COLO668 (cell line): ENCODE measurements around the gene FNDC1.
A peak's percentile ranks its signal among the peaks of the same experiment; 100 is the strongest.

ENCODE experiments used
- DNase-seq: peaks from one replicate; lab custom pipeline; 2025; ENCODE audit not compliant: unreplicated experiment; lab: John Stamatoyannopoulos, UW

Gene FNDC1

GRCh38 chr6:159157431-159157830, 11.8 kb upstream of the FNDC1 start:
- DNase-seq, result no peak

- no peak for DNase-seq
Measured at GRCh38 chr6:159161839-159162238, 7.4 kb upstream of the FNDC1 start.

GRCh38 chr6:159163901-159164370, 5.3 kb upstream of the FNDC1 start:
- no peak for DNase-seq

DNA sequence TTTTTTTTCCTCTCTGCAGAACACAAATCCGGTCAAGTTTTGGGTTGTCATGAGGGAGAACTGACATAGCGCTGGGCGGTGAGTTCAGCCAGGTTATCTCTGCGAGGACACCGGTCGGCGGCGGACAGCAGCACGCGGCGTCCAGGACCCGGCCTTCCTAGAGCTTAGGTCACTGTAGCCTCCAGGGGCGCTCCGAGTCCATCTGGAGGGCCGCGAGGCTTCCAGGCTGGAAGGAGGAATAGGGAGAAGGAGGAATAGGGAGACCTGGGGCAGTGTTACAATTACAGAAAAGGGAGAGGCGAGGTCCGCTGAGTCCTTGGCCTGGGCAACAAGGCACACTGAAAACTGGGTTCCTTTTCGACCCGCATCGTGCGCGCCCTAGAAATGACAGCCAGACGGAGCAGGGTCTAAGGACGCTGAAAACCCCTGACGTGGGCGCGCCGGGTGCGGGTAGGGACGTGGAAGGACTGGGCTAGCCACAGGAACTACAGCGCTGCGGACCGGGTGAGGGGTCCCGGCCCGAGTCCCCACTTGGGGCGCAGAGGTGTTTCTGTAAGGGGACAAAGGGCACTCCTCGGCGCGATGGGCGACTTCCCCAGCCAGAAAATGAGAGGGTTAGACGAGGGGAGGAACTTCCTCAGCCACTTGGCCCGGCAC, 536 bp upstream of the FNDC1 start:
- peak; percentile 9 for DNase-seq

GRCh38 chr6:159169557-159170332, 545 bp downstream of the FNDC1 start:
- peak; percentile 11 for DNase-seq

- DNase-seq, result no peak
Measured at GRCh38 chr6:159170333-159170672, 1.1 kb downstream of the FNDC1 start.

- no peak for DNase-seq
Measured at GRCh38 chr6:159170999-159171712, 2.0 kb downstream of the FNDC1 start.

DNA sequence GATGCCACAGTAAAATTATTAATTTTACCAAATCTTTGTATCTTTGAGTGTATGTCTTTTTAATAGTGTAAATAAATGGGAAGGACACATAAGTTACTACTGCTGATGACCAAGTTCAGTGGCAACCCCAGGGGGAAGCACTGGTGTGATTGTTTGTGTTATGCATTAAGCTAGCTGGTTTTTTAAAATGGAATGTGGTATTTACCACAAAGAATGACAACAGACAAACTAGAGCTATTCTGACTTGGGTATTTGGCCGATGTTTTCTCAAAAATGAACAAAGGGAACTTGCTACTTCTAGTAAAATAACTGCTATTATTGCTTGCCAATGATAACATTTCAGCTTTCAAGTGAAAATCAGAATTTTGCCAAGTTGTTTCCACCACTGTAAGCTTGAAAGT, 2.9 kb downstream of the FNDC1 start:
- DNase-seq, result no peak

- peak; percentile 46 for DNase-seq
Measured at GRCh38 chr6:159174263-159174969, 5.2 kb downstream of the FNDC1 start.

DNA sequence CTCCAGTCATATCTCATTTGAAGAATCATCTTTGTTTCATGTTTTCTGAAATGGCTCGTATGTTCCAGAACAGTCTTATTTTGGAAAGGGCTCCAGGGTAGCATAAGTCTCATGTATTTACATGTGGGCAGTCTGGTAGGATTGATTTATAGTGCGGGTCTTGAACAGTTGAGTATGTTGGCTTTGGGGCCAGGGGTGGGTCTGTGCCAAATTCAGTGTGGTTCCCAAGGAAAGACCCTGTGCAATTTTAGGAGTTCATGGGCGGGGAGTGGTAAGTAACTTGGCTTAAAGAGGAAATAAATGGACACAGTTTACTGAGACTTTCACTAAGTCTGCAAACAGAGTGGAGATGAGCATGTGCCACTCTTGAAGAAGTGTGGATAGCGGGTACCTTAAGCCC, 7.7 kb downstream of the FNDC1 start:
- no peak for DNase-seq

- no peak for DNase-seq
Measured at GRCh38 chr6:159178847-159179246, 9.6 kb downstream of the FNDC1 start.

GRCh38 chr6:159180001-159180400, 10.8 kb downstream of the FNDC1 start:
- no peak for DNase-seq

DNA sequence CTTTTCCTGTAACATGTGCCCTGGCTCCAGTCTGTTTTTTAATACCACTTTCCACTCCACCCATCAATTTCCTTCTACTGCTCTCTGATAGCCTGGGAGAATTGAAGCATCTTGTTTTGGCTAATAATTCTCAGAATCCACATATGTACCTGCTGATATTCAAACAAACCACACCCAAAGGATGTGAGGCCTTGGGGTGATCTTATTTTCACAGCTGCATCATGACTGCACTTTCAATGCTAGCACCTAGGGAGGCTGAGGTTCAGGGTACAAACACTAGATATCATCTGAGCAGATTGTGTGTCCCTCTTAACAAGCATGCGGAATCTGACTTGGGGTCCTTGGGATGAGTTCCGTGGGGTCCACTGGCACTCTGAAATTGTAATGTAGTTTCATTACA, 12.7 kb downstream of the FNDC1 start:
- no peak for DNase-seq

DNA sequence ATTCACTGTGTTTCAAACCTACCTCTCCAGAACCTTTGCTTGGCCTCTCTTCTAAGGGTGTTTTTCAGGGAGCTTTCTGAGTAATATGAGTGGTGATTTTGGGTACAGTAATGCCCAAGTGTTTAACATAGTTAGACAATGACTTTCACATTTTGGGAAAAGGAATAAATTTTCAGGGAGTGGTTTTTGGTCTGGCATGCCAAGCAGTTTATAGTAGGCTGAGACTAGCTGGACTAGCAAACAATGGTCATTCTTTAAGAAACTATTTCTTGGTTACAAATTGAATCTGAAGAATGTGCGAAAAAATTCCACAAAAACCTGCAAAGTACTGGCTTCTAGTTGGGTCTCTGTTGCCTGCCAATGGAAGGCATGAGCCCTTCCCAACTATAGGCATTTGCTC, 15.4 kb downstream of the FNDC1 start:
- DNase-seq, result no peak

DNA sequence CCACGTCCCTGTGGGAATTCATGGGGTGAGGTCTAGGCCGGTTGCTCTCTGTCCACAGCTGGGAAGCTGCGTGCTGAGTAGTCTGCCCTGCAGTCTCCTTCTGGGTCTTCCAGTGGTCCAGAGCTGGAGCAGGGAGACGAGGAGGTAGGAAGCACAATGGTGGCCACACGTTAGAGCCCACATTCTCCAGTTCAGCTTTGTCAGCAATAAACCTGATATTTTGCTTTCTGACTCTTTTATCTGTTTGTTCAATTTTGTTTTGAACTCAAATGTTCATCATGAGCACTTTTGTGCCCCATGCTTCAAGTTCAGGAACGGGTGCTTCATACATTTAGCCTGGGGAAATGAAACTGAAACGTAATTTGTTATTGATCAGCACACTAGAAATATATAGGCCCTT, 21.3 kb downstream of the FNDC1 start:
- DNase-seq, result no peak

- no peak for DNase-seq
Measured at GRCh38 chr6:159193923-159194322, 24.7 kb downstream of the FNDC1 start.

GRCh38 chr6:159194421-159194820, 25.2 kb downstream of the FNDC1 start:
- no peak for DNase-seq

DNA sequence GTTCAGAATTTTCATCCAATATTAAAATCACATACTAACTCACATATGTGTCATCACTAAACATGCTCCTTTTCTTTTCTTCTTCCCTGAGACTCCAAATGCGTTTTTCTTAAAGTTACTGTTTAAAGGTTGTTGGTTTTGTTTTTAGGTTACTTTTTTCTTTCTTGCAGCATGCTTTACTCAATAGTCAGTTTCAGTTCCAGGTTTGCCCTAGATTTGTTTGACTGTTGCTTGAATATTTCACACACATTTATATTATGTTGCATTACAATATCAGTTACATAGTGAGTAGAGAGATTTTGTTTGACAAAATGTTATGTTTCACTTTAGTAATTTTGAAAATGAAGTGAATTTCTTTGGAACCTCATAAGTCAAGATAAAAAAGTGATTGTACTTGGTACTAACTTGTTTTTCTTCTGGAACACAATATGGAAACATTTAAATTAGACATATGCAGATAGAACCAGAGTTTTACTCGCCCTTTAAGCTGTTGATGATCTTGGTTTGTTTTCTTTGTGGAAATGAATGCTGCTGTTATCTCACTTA, 27.3 kb downstream of the FNDC1 start:
- no peak for DNase-seq

DNA sequence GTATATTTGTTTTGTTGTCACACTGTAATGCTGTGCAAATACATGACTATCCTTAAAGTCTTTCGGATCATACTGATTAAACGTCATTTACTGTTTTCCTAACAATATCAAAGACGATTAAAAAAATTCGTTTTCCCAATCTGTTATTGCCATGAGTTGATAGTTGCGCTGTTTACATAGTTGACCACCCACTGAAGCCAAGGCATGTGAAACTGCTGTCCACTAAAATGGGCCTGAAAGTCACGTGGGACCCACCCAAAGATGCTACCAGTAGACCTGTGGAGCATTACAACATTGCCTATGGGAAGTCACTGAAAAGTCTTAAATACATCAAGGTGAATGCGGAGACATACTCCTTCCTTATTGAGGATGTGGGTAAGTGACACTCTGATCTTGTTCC, 28.1 kb downstream of the FNDC1 start:
- no peak for DNase-seq

- DNase-seq, result no peak
Measured at GRCh38 chr6:159201336-159201735, 32.1 kb downstream of the FNDC1 start.

DNA sequence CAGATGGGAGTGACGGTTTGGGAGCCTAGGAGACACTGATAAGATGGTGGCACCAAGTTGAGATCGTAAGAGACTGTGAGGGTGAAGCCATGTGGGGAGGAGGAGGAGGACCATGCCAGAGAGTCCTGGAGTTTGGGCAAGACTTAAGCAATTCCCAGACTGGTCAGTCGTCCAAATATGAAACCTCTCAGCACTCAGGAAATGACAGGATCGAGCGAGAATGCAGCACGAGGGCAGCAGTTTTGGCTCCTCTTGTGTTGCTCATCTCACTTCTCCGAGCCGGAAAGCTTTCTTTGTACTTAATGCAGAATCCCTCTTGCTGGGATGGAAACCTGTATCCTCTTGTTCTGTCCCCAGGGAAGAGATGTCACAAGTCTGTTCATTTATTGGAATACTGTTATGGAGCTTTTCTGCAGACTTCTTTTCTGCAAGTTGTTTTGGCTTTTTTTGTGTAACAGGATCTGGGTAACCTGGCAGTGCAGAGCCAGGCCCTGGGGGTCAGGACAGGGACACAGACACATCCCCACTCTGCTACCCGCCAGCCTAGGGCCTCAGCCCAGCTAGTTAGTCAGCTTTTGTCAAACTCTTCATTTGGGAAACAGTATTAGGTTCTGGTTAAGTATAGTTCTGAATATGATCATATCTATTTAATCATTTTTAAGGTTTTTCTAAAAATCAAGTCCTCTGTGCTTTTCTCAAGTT, 34.3 kb downstream of the FNDC1 start:
- no peak for DNase-seq
